Measurements from ENCODE around the gene CCL26. TPM values are rescaled to one million over a fixed set of nuclear protein-coding genes. Genes with fewer than 3 reads are reported as not detected.

CCL26 gene
- total and polyA plus RNA-seq, 9 of the 15 experiments (the other 6 are each of a cell fraction or from before 2014, with no cell fraction given), result 2.3 to 26.8 (median 8.4) TPM

DNA sequence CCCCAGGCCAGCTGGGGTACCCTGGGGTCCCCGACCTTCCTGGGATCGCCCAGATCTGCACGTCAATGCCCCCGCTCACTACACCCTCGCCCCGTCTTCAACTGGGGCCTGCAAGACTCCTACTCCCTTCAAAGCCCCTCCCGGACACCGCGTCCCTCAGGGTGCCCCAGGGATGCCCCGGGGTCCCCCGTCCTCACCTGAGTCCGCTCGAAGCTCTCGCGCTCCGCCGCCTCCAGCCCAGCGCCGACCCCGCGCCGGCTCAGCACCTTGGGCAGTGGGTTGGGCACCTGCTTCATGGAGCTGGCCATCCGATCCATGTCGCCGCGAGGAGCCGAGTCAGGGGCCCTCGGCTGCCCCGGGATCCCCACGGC is 33.4 kb downstream of the CCL26 start, which contains the start of gene HIP1 (continued):
- TF ChIP-seq ZNF175 (CRISPR knock-in tag; IDR thresholded peaks at IDR 0.05; ENCODE audit: low read depth) (no peak), RFX5 (IDR thresholded peaks at IDR 0.05; ENCODE audit: low read depth, low read length) (no peak), ZNF263 (CRISPR knock-in tag; IDR thresholded peaks at IDR 0.05; ENCODE audit: borderline replicate concordance) (no peak), ZNF184 (CRISPR knock-in tag; IDR thresholded peaks at IDR 0.05) (no peak), SMC3 (conservative IDR thresholded peaks at IDR 0.05; ENCODE audit: insufficient read depth, low read depth, low read length) (no peak), RBM22 (IDR thresholded peaks at IDR 0.05; ENCODE audit: low read depth, low read length, poor library complexity, severe bottlenecking) (no peak), E2F3 (CRISPR knock-in tag; IDR thresholded peaks at IDR 0.05) (no peak), STAT5B (CRISPR knock-in tag; IDR thresholded peaks at IDR 0.05) (no peak), RUNX1 (IDR thresholded peaks at IDR 0.05; ENCODE audit: low read depth) (no peak), ZNF644 (tag; IDR thresholded peaks at IDR 0.05; ENCODE audit: low read depth) (no peak), SLC30A9 (CRISPR knock-in tag; IDR thresholded peaks at IDR 0.05) (no peak), ZNF41 (CRISPR knock-in tag; conservative IDR thresholded peaks at IDR 0.05) (no peak), SMARCA4 (IDR thresholded peaks at IDR 0.05) (no peak), SMAD1 (IDR thresholded peaks at IDR 0.05; ENCODE audit: low read depth, low read length, partially characterized antibody) (no peak)
- TF ChIP-seq, protein P1, sequence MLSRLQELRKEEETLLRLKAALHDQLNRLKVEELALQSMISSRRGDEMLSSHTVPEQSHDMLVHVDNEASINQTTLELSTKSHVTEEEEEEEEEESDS (CRISPR knock-in tag; IDR thresholded peaks at IDR 0.05), result no peak
- TF ChIP-seq, protein P2, sequence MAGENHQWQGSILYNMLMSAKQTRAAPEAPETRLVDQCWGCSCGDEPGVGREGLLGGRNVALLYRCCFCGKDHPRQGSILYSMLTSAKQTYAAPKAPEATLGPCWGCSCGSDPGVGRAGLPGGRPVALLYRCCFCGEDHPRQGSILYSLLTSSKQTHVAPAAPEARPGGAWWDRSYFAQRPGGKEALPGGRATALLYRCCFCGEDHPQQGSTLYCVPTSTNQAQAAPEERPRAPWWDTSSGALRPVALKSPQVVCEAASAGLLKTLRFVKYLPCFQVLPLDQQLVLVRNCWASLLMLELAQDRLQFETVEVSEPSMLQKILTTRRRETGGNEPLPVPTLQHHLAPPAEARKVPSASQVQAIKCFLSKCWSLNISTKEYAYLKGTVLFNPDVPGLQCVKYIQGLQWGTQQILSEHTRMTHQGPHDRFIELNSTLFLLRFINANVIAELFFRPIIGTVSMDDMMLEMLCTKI (IDR thresholded peaks at IDR 0.05; ENCODE audit: partially characterized antibody), result no peak
- TF ChIP-seq, protein P3, sequence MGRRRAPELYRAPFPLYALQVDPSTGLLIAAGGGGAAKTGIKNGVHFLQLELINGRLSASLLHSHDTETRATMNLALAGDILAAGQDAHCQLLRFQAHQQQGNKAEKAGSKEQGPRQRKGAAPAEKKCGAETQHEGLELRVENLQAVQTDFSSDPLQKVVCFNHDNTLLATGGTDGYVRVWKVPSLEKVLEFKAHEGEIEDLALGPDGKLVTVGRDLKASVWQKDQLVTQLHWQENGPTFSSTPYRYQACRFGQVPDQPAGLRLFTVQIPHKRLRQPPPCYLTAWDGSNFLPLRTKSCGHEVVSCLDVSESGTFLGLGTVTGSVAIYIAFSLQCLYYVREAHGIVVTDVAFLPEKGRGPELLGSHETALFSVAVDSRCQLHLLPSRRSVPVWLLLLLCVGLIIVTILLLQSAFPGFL (CRISPR knock-in tag; IDR thresholded peaks at IDR 0.05), result peak; percentile 92
- TF ChIP-seq, protein P4, sequence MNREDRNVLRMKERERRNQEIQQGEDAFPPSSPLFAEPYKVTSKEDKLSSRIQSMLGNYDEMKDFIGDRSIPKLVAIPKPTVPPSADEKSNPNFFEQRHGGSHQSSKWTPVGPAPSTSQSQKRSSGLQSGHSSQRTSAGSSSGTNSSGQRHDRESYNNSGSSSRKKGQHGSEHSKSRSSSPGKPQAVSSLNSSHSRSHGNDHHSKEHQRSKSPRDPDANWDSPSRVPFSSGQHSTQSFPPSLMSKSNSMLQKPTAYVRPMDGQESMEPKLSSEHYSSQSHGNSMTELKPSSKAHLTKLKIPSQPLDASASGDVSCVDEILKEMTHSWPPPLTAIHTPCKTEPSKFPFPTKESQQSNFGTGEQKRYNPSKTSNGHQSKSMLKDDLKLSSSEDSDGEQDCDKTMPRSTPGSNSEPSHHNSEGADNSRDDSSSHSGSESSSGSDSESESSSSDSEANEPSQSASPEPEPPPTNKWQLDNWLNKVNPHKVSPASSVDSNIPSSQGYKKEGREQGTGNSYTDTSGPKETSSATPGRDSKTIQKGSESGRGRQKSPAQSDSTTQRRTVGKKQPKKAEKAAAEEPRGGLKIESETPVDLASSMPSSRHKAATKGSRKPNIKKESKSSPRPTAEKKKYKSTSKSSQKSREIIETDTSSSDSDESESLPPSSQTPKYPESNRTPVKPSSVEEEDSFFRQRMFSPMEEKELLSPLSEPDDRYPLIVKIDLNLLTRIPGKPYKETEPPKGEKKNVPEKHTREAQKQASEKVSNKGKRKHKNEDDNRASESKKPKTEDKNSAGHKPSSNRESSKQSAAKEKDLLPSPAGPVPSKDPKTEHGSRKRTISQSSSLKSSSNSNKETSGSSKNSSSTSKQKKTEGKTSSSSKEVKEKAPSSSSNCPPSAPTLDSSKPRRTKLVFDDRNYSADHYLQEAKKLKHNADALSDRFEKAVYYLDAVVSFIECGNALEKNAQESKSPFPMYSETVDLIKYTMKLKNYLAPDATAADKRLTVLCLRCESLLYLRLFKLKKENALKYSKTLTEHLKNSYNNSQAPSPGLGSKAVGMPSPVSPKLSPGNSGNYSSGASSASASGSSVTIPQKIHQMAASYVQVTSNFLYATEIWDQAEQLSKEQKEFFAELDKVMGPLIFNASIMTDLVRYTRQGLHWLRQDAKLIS (CRISPR knock-in tag; IDR thresholded peaks at IDR 0.05), result no peak; the same call in none of the 2 replicates
- TF ChIP-seq, protein P5, sequence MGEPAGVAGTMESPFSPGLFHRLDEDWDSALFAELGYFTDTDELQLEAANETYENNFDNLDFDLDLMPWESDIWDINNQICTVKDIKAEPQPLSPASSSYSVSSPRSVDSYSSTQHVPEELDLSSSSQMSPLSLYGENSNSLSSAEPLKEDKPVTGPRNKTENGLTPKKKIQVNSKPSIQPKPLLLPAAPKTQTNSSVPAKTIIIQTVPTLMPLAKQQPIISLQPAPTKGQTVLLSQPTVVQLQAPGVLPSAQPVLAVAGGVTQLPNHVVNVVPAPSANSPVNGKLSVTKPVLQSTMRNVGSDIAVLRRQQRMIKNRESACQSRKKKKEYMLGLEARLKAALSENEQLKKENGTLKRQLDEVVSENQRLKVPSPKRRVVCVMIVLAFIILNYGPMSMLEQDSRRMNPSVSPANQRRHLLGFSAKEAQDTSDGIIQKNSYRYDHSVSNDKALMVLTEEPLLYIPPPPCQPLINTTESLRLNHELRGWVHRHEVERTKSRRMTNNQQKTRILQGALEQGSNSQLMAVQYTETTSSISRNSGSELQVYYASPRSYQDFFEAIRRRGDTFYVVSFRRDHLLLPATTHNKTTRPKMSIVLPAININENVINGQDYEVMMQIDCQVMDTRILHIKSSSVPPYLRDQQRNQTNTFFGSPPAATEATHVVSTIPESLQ (CRISPR knock-in tag; IDR thresholded peaks at IDR 0.05), result no peak; the same call in 1 of the 2 replicates
- TF ChIP-seq, protein P6, sequence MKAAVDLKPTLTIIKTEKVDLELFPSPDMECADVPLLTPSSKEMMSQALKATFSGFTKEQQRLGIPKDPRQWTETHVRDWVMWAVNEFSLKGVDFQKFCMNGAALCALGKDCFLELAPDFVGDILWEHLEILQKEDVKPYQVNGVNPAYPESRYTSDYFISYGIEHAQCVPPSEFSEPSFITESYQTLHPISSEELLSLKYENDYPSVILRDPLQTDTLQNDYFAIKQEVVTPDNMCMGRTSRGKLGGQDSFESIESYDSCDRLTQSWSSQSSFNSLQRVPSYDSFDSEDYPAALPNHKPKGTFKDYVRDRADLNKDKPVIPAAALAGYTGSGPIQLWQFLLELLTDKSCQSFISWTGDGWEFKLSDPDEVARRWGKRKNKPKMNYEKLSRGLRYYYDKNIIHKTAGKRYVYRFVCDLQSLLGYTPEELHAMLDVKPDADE (conservative IDR thresholded peaks at IDR 0.05; ENCODE audit: control insufficient read depth, low read depth, low read length), result 0 out of 2 replicates have a peak, but pooled peaks have one; percentile 44
